HG03159 (cell line): ENCODE measurements around the gene GOLGA6C.
"Not testable (repeated sequence)": the region's sequence is repeated elsewhere in the genome, so short reads cannot be mapped to it uniquely, and the experiment has no call there.

Source experiments
- ATAC-seq: cut with Tn5 transposase; IDR thresholded peaks from one replicate; pipeline ENCODE4 v1.9.1; 2021; ENCODE audit warnings: mild to moderate bottlenecking, moderate library complexity; ENCODE audit not compliant: unreplicated experiment

Gene GOLGA6C

DNA sequence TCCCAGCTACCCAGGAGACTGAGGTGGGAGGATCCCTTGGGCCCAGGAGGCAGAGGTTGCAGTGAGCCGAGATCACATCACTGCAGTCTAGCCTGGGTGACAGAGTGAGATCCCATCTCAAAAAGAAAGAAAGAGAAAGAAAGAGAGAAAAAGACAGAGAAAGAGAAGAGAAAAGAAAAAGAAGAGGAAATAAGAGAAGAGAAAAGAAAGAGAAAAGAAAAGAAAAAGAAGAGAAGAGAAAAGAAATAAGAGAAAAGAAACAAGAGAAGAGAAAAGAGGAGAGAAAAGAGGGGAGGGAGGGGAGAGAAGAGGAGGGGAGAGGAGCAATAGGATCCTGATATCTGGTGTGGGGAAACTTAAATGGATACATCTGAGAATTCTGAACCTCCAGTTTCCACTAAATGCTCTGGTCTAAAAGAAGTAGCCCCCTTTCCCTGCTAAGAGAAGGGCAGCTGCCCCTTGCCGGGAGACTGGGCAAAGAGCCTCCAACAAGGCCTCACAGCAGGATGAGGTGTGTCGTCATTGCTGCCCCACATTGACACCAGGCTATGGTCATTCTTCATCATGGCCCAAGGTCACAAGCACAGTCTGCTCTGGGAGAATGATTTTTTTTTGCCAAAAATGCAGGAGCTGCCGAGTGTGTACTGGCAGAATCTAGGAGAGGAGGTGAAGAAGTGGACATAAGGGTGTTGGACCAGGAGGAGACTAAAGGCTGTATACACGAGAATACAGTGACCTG lies 56.6 kb downstream of the GOLGA6C start:
- no peak for ATAC-seq

DNA sequence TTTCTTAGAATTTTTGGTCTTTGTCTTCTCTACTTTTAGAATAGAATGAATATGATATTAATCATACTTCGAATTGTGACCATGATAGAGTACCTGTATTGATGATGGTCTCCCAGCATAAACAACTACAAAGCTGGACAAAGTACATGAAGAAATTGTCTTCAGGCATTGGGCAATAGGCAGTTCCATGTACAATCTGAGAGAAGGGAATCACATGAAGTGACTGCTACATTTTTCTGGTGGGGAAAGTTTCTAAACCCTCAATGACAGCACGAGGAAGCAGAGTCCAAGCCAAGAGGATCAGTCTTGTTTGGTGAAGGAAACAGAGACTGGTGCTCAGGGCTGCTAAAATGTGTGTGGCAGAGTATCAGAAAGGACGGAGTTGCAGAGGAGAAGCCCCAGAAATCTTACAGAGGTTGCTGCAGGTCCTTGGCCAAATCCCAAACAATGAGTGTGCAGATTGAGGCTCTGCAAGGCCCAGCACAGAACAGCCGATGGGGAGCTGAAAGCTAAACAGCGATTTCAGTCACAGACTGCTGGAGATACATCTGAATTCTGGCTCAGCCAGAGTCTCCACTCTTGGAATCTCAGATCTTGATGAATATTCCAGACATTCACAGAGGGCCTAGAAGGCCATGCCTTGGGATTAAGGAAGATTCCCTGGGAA lies 61.2 kb downstream of the GOLGA6C start:
- not testable (repeated sequence) for ATAC-seq
